Mammary epithelial cell (primary cell): Measurements from ENCODE around the gene SLCO2A1.

Experiments
- CTCF ChIP-seq, 2 donors: IDR thresholded peaks in 1 of 2; conservative IDR thresholded peaks in 1 of 2; 2 replicates each; pipeline ENCODE4 v1.5.1; 2011 to 2012; ENCODE audit warnings: inconsistent platforms in 2 of 2, low read length in 2 of 2, mild to moderate bottlenecking in 2 of 2, control low read depth in 1 of 2, low read depth in 1 of 2; ENCODE audit not compliant: insufficient read depth in 1 of 2; ENCODE audit errors: extremely low read depth in 1 of 2
- EZH2 ChIP-seq: IDR thresholded peaks from 2 replicates; pipeline ENCODE4 v1.6.1; 2012; ENCODE audit warnings: low read length, inconsistent platforms, borderline replicate concordance

- TF ChIP-seq CTCF (conservative IDR thresholded peaks at IDR 0.05 in 1 of 2, IDR thresholded peaks at IDR 0.05 in 1 of 2; ENCODE audit: extremely low read depth in 1 of 2, insufficient read depth in 1 of 2, low read depth in 1 of 2, low read length in 2 of 2) (no peak), EZH2 (no peak)
Measured at GRCh38 chr3:133995264-133995663, 34.5 kb downstream of the SLCO2A1 start.
